ENCODE data around the gene SMDT1.
"Not testable (repeated sequence)": the region's sequence is repeated elsewhere in the genome, so short reads cannot be mapped to it uniquely, and the experiment has no call there.

Gene SMDT1

DNA sequence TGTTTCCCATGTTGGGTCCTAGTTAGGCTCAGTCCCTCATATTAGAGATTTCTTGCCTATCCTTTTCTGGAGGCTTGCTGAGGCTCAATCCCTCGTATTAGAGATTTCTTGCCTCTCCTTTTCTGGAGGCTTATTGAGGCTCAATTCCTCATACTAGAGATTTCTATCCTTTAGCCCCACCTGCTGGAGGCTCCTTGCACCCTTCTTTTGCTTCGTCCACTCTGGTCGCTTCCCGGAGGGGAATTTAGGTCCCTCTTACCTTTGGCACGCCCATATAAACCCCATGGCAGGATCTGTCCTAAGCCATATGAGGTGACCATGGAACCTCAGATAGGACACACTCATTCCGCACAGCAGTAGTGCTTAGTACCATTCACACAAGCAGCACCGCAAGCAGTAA is 35.2 kb downstream of the SMDT1 start:
- Histone ChIP-seq H3K4me3 (no peak overlapping the region), H3K27ac (no peak overlapping the region)
- TF ChIP-seq, protein P1, sequence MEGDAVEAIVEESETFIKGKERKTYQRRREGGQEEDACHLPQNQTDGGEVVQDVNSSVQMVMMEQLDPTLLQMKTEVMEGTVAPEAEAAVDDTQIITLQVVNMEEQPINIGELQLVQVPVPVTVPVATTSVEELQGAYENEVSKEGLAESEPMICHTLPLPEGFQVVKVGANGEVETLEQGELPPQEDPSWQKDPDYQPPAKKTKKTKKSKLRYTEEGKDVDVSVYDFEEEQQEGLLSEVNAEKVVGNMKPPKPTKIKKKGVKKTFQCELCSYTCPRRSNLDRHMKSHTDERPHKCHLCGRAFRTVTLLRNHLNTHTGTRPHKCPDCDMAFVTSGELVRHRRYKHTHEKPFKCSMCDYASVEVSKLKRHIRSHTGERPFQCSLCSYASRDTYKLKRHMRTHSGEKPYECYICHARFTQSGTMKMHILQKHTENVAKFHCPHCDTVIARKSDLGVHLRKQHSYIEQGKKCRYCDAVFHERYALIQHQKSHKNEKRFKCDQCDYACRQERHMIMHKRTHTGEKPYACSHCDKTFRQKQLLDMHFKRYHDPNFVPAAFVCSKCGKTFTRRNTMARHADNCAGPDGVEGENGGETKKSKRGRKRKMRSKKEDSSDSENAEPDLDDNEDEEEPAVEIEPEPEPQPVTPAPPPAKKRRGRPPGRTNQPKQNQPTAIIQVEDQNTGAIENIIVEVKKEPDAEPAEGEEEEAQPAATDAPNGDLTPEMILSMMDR (IDR thresholded peaks at IDR 0.05), result no peak
- no peak for DNase-seq (ENCODE audit: low spot score)

DNA sequence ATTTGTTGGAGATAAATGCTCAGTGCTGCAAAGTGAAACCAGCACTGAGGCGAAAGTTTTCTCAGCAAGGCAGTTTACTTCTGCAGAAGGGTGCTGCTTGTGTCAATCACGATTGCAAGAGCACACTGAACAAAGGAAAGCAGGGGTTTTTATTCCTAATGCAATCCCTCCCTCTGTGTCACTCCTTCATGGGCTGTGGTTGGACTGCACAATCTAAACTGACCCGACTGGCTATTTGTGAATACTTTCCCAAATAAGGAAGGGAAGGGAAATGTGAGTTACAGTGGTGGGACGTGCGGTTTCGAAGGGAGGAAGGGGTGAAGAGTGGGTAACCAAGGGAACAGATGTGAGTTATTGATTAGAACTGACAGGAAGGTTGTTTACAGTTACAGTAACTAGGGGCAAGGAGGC is 35.9 kb downstream of the SMDT1 start:
- H3K27ac ChIP-seq; H3K4me3 ChIP-seq; DNase-seq (ENCODE audit: low spot score): not testable (repeated sequence)

DNA sequence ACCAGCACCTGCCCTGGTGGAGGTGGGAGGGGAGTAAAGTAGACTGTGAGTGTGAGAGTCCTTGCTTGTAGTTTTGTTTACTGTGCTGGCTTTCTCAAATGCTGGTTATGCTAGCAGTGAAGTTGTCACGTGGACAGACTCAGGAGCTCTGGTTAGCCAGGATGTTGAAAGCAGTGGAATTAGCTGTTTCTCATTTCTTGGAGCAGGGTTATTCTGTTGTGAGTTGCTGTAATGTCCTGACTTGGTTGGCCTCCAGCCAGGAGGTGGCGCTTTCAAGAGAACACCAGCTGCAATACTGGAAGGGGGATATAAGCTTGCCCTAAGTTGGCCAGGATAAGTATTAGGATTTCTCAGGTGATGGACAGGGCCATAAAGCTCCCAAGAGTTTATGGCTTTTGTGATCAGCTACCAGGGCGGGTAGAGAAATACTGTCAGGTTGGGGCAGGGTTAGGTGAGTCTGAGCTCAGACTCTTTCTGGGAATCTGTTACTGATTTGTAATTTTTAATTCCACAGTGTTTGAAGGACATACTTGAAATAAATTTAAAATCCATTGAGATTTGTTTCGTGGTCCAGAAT is 37.4 kb downstream of the SMDT1 start:
- no peak overlapping the region for H3K4me3 ChIP-seq
- DNase-seq (ENCODE audit: low spot score), result no peak
- TF ChIP-seq, protein P1 (IDR thresholded peaks at IDR 0.05), result no peak
- H3K27ac ChIP-seq, result no peak overlapping the region

DNA sequence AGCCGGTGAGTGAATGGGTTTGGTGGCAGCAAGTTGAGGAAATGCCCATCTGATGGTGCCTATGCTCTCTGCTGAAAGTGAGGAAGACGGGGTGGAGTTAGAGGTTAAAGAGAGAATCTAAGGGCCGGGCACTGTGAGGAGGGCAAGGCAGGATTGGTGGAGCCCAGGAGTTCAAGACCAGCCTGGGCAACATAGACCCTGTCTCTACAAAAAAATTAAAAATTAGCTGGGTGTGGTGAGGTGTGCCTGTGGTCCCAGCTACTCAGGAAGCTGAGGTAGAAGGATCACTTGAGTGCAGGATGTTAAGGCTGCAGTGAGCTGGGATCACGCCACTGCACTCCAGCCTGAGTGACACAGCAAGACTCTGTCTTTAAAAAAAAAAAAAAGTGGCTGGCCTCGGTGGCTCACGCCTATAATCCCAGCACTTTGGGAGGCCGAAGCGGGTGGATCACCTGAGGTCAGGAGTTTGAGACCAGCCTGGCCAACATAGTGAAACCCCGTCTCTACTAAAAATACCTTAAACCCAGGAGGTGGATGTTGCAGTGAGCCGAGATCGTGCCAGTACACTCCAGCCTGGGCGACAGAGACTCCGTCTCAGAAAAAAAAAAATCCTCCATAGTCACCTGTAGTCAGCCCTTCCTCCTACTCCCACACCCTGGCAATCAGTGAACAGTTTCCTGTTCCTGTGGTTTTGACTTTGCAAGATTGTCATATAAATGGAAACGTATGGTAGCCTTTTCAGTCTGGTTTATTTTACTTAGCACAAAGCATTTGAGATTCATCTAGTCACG is 40.9 kb downstream of the SMDT1 start:
- H3K27ac ChIP-seq; DNase-seq (ENCODE audit: low spot score): not testable (repeated sequence)

DNA sequence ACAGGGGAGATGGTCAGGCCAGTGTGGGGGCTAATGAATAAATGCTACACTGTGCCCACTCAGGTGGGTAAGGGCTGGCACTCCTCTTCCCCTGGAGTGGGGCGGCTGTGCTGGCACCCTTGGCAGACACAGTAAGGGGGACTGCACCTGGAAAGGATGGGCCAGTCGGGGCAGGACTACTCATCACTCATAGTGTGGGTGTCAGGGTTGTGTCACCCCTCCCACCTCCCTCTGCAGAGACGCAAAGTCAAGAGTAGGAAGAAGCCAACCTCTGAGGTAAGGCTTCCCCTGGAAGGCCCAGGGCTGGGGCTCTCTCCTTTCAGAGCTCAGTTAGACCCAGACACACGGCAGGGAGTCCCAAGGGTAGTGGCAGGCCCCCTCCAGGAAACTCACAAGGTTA is 44.0 kb downstream of the SMDT1 start:
- DNase-seq (ENCODE audit: low spot score); H3K4me3 ChIP-seq; H3K27ac ChIP-seq: not testable (repeated sequence)

More for the DNA sequence above, 40.9 kb downstream of the SMDT1 start:
- not testable (repeated sequence) for H3K4me3 ChIP-seq

DNA sequence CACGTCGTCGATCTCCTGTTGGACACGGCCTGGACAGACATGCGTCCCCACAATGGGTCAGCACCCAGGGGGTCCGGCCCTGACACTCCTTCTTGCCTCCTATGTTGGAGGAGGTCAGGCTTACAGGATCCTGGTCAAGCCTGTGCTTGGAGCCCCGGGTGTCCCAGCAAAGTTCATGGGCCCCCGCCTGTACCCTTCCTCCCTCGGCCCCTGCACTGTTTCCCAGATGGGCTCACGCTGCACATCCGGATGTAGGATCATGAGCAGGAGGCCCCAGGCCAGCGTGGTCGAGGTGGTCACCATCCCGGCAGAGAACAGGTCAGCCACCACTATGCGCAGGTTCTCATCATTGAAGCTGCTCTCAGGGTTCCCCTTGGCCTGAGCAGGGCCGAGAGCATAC is 48.1 kb downstream of the SMDT1 start:
- Histone ChIP-seq H3K27ac (no peak overlapping the region), H3K4me3 (no peak overlapping the region)
- no peak for DNase-seq (ENCODE audit: low spot score)
- TF ChIP-seq, protein P1 (IDR thresholded peaks at IDR 0.05), result no peak

DNA sequence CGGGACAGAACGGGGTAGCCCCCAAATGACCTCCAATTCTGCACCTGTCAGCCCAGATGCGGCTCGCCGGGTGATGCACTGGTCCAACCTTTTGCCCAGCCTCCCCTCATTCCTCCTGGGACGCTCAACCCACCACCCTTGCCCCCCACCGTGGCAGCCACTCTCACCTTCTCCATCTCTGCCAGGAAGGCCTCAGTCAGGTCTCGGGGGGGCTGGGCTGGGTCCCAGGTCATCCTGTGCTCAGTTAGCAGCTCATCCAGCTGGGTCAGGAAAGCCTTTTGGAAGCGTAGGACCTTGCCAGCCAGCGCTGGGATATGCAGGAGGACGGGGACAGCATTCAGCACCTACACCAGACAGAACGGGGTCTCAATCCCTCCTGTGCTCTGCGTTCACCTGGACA is 48.5 kb downstream of the SMDT1 start:
- DNase-seq (ENCODE audit: low spot score); H3K27ac ChIP-seq; H3K4me3 ChIP-seq: not testable (repeated sequence)

DNA sequence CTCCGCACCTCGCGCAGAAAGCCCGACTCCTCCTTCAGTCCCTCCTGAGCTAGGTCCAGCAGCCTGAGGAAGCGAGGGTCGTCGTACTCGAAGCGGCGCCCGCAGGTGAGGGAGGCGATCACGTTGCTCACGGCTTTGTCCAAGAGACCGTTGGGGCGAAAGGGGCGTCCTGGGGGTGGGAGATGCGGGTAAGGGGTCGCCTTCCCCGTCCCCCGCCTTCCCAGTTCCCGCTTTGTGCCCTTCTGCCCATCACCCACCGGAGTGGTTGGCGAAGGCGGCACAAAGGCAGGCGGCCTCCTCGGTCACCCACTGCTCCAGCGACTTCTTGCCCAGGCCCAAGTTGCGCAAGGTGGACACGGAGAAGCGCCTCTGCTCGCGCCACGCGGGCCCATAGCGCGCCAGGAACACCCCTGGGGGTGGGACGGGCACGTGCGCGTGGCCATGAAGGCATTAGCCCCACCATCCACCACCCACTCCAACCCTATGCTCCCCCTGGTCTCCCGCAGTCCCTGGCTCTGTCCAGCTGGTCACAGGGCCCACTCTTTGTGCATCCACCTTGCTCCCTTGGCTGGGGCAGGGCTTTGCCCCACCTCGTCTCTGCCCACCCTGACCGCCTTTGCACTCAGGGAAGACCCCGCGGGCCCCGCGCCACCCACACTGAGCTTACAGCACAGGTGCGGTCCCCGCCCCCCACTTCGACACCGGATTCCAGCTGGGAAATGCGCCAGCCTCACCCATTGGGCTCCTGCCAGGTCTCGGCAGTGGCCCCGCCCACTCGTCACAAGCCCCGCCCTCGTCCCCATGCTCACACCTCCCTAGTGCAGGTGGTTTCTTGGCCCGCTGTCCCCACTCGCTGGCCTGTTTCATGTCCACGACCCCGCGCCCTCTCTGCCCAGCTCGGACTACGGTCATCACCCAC is 49.5 kb downstream of the SMDT1 start:
- not testable (repeated sequence) for H3K4me3 ChIP-seq; DNase-seq (ENCODE audit: low spot score); H3K27ac ChIP-seq

DNA sequence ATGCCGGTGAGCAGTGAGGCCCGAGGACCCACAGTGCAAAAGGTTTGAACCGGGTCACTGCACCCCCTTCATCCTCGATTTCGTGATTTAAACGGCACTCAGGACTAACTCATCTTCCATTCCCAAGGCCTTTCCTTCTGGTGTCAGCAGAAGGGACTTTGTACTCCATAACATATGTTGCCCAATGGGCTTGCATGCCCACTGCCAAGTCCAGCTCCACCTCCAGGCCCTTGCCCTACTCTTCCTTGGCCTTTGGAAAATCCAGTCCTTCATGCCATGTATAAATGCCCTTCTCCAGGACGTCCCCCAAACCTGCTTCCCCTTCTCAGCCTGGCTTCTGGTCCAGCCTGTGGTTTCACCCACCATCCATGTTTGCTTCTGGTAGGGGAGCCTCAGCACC is 50.7 kb downstream of the SMDT1 start:
- not testable (repeated sequence) for H3K4me3 ChIP-seq; H3K27ac ChIP-seq; DNase-seq (ENCODE audit: low spot score)

DNA sequence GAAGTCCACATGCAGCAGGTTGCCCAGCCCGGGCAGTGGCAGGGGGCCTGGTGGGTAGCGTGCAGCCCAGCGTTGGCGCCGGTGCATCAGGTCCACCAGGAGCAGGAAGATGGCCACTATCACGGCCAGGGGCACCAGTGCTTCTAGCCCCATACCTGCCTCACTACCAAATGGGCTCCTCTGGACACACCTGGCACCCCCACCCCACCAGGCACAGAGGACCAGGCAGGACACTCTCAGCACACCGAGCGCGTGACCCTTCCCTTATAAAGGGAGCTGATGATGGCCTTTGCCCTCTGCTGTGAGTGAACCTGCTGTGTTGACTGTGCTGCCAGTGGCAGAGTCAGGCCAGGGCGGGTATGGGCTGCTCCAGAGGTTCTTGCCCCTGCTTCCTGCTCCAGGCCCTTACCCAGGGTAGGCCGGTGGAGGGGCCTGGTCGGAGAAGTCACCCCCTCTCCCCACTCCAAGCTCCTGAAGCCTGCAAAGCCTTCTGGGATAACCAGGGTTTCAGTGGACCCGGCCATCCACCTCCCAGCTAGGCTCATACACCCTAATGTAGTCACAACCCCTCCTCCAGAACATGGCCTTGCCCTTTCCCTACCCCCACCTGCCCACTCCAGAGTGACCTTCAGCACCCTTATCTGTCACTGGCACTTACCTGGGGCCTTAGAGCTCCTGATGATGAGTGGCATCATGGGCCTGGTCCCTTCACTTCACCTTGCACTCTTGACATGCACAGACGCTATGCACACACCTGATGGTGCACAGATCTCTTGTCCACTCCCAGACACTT is 51.3 kb downstream of the SMDT1 start, which contains the start of gene CYP2D6:
CYP2D6 (minus strand) TSS at position 172 of the 793 bp plus-strand sequence; CDS start at position 153, 19 bp downstream.
- H3K4me3 ChIP-seq; DNase-seq (ENCODE audit: low spot score); H3K27ac ChIP-seq: not testable (repeated sequence)
